ENCODE measurements around the gene CD5L.

The CD5L gene

DNA sequence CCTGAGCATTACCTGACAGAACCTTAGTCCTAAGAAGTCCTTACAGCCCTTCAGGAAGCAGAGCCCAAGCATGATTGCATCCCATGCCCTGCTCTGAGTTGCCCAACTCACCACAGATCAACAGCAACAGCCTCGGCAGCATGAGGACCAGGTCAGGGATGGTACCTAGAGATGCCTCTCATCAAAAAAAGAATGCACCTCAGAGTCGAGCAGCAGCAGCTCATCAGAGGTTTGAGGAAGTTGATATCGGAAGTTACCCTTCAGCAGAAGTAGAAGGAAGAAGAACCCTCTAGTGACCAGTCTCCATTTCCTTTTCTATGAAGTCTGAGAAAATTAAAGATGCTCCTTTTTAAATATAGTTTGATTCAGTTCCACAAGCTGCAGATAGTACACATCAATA, 21.7 kb downstream of the CD5L start, which contains the start of gene FCRL1:
Gene FCRL1, minus strand, starts transcription at position 225 of the 400 bp plus-strand sequence. Its CDS starts 83 bp downstream, at position 142.
- no peak for TF ChIP-seq CTCF (IDR thresholded peaks at IDR 0.05; ENCODE audit: low read depth, low read length)
- no peak for TF ChIP-seq EZH2phosphoT487 (IDR thresholded peaks at IDR 0.05; ENCODE audit: low read depth)
- Histone ChIP-seq H3K4me2 (ENCODE audit: low read length) (peak within 1 kb of the TSS; percentile 51), H3K4me3 (ENCODE audit: low read length) (peak within 1 kb of the TSS; percentile 27; the same call in 1 of the 2 replicates), H3K79me2 (ENCODE audit: low read length) (no peaks in the 10 kb centered on the region), H3K9ac (ENCODE audit: low read length) (no peak within 1 kb of the TSS), H3K27me3 (ENCODE audit: low read depth, low read length) (0 out of 2 replicates have a peak, but pooled peaks cover 8% of the 10 kb centered on the region), H4K20me1 (ENCODE audit: insufficient read depth, low read length) (no peaks in the 10 kb centered on the region), H3K9me3 (ENCODE audit: insufficient read depth, low read length) (no peaks in the 10 kb centered on the region), H2AFZ (ENCODE audit: low read depth, low read length) (0 out of 2 replicates have a peak within 1 kb of the TSS, but pooled peaks have one; percentile 18), H3K27ac (ENCODE audit: low read length) (no peak within 1 kb of the TSS), H3K4me1 (ENCODE audit: low read length) (peaks cover 10% of the 10 kb centered on the region), H3K36me3 (replicated peaks; ENCODE audit: low read depth, low read length) (no peaks in the 10 kb centered on the region)

- TF ChIP-seq EZH2phosphoT487 (IDR thresholded peaks at IDR 0.05; ENCODE audit: low read depth): no peak
- TF ChIP-seq CTCF (IDR thresholded peaks at IDR 0.05; ENCODE audit: low read depth, low read length): no peak
- Histone ChIP-seq H3K4me2 (ENCODE audit: low read length) (no peak overlapping the region), H3K9ac (ENCODE audit: low read length) (no peak overlapping the region), H2AFZ (ENCODE audit: low read depth, low read length) (no peak overlapping the region), H3K9me3 (ENCODE audit: insufficient read depth, low read length) (peaks cover 6% of the 10 kb centered on the region; the same call in 1 of the 2 replicates), H3K79me2 (ENCODE audit: low read length) (no peaks in the 10 kb centered on the region), H4K20me1 (ENCODE audit: insufficient read depth, low read length) (no peaks in the 10 kb centered on the region), H3K27ac (ENCODE audit: low read length) (no peak overlapping the region), H3K4me3 (ENCODE audit: low read length) (no peak overlapping the region), H3K27me3 (ENCODE audit: low read depth, low read length) (0 out of 2 replicates have a peak, but pooled peaks cover 3% of the 10 kb centered on the region), H3K4me1 (ENCODE audit: low read length) (peaks cover 10% of the 10 kb centered on the region), H3K36me3 (replicated peaks; ENCODE audit: low read depth, low read length) (no peaks in the 10 kb centered on the region)
These were observed 22.4 kb downstream of the CD5L start for GRCh38 chr1:157819215-157819614.

- no peak overlapping the region for H3K9ac ChIP-seq (ENCODE audit: low read length)
- no peaks in the 10 kb centered on the region for H3K79me2 ChIP-seq (ENCODE audit: low read length)
- no peak overlapping the region for H3K27ac ChIP-seq (ENCODE audit: low read length)
- no peak overlapping the region for H3K4me3 ChIP-seq (ENCODE audit: low read length)
- TF ChIP-seq EZH2phosphoT487 (IDR thresholded peaks at IDR 0.05; ENCODE audit: low read depth) (no peak), CTCF (IDR thresholded peaks at IDR 0.05; ENCODE audit: low read depth, low read length) (no peak)
- H3K27me3 ChIP-seq (ENCODE audit: low read depth, low read length): 0 out of 2 replicates have a peak, but pooled peaks cover 6% of the 10 kb centered on the region
- H3K9me3 ChIP-seq (ENCODE audit: insufficient read depth, low read length): peaks cover 29% of the 10 kb centered on the region
- H3K4me2 ChIP-seq (ENCODE audit: low read length): no peak overlapping the region
- H4K20me1 ChIP-seq (ENCODE audit: insufficient read depth, low read length): no peaks in the 10 kb centered on the region
- H2AFZ ChIP-seq (ENCODE audit: low read depth, low read length): no peak overlapping the region
- peaks cover 16% of the 10 kb centered on the region for H3K36me3 ChIP-seq (replicated peaks; ENCODE audit: low read depth, low read length)
- H3K4me1 ChIP-seq (ENCODE audit: low read length): no peaks in the 10 kb centered on the region
These were observed 28.3 kb downstream of the CD5L start for GRCh38 chr1:157813269-157813668.

GRCh38 chr1:157806431-157807149, 35.0 kb downstream of the CD5L start:
- H3K4me2 ChIP-seq (ENCODE audit: low read length): peak overlapping the region; percentile 55
- TF ChIP-seq EZH2phosphoT487 (IDR thresholded peaks at IDR 0.05; ENCODE audit: low read depth) (no peak), CTCF (IDR thresholded peaks at IDR 0.05; ENCODE audit: low read depth, low read length) (no peak)
- peak overlapping the region; percentile 8; the same call in 1 of the 2 replicates for H3K27ac ChIP-seq (ENCODE audit: low read length)
- H3K36me3 ChIP-seq (replicated peaks; ENCODE audit: low read depth, low read length): no peaks in the 10 kb centered on the region
- H3K4me1 ChIP-seq (ENCODE audit: low read length): peaks cover 27% of the 10 kb centered on the region
- H3K9me3 ChIP-seq (ENCODE audit: insufficient read depth, low read length): no peaks in the 10 kb centered on the region
- peak overlapping the region; percentile 36 for H3K4me3 ChIP-seq (ENCODE audit: low read length)
- H4K20me1 ChIP-seq (ENCODE audit: insufficient read depth, low read length): no peaks in the 10 kb centered on the region
- 0 out of 2 replicates have a peak, but pooled peaks cover 7% of the 10 kb centered on the region for H3K27me3 ChIP-seq (ENCODE audit: low read depth, low read length)
- H3K9ac ChIP-seq (ENCODE audit: low read length): no peak overlapping the region
- no peaks in the 10 kb centered on the region for H3K79me2 ChIP-seq (ENCODE audit: low read length)
- H2AFZ ChIP-seq (ENCODE audit: low read depth, low read length): peak overlapping the region; percentile 67; the same call in 1 of the 2 replicates

Measured in OCI-LY3 (cell line).